ENCODE results near the gene TMEM87B. TPM values are rescaled to one million over a fixed set of nuclear protein-coding genes. Genes with fewer than 3 reads are reported as not detected.

TMEM87B gene
- total RNA-seq, 1 donor = 40.2 TPM

- DNase-seq (ENCODE audit: low read depth) = no peak
- no peak for TF ChIP-seq CTCF (IDR thresholded peaks at IDR 0.05; ENCODE audit: insufficient read depth, low read length)
- no peak overlapping the region for H3K4me3 ChIP-seq (ENCODE audit: low read depth, low read length)
These were observed 30.8 kb upstream of the TMEM87B start for GRCh38 chr2:112024231-112024630.

DNA sequence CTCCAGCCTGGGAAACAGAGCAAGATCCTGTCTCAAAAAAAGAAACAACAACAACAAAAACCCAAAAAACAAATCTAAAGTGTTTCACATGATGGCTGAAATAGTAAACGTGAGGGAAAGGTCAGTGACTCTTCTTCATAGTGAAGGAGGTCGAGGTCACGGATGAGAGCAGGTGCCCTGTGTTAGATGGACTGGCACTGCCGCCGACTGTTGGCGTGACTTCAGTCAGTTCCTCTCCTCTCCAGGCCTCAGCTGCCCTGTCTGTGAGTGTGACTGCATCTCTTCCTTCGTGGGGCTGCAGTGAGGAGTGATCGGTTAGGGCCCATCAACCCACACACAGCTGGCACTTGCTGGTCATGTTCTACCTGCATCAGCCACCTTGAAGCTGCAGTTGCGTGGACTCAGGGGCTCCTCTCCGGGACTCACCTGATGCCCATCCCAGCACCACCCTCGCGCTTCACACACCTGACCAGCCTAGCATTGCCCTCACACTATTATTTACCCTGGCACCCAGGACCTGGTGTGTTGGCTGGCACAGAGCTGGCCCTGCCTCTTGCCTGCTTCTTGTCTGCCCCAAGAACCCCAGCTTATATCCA lies 30.1 kb upstream of the TMEM87B start:
- H3K4me3 ChIP-seq (ENCODE audit: low read depth, low read length) = no peak overlapping the region
- DNase-seq (ENCODE audit: low read depth) = no peak
- no peak for TF ChIP-seq CTCF (IDR thresholded peaks at IDR 0.05; ENCODE audit: insufficient read depth, low read length)

GRCh38 chr2:112026509-112026908 lies 28.6 kb upstream of the TMEM87B start:
- no peak overlapping the region for H3K4me3 ChIP-seq (ENCODE audit: low read depth, low read length)
- TF ChIP-seq CTCF (IDR thresholded peaks at IDR 0.05; ENCODE audit: insufficient read depth, low read length) = no peak
- no peak for DNase-seq (ENCODE audit: low read depth)

GRCh38 chr2:112027767-112028166 lies 27.3 kb upstream of the TMEM87B start:
- H3K4me3 ChIP-seq (ENCODE audit: low read depth, low read length) = no peak overlapping the region
- TF ChIP-seq CTCF (IDR thresholded peaks at IDR 0.05; ENCODE audit: insufficient read depth, low read length) = no peak
- no peak for DNase-seq (ENCODE audit: low read depth)

DNA sequence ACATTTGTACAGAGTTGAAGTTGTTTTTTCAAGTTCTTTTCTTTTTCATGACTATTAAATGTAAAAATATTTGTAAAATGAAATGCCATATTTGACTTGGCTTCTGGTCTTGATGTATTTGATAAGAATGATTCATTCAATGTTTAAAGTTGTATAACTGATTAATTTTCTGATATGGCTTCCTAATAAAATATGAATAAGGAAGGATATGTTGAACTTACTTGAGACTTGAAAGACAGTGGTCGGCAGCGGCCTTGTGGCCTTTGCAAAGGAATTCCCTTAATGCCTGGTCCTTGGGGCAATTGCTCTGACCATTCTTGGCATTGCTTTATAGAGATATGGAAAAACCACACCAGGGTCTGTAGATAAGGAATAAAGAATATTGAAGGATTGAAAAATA lies 25.9 kb upstream of the TMEM87B start:
- no peak overlapping the region for H3K4me3 ChIP-seq (ENCODE audit: low read depth, low read length)
- no peak for TF ChIP-seq CTCF (IDR thresholded peaks at IDR 0.05; ENCODE audit: insufficient read depth, low read length)
- DNase-seq (ENCODE audit: low read depth) = no peak

DNA sequence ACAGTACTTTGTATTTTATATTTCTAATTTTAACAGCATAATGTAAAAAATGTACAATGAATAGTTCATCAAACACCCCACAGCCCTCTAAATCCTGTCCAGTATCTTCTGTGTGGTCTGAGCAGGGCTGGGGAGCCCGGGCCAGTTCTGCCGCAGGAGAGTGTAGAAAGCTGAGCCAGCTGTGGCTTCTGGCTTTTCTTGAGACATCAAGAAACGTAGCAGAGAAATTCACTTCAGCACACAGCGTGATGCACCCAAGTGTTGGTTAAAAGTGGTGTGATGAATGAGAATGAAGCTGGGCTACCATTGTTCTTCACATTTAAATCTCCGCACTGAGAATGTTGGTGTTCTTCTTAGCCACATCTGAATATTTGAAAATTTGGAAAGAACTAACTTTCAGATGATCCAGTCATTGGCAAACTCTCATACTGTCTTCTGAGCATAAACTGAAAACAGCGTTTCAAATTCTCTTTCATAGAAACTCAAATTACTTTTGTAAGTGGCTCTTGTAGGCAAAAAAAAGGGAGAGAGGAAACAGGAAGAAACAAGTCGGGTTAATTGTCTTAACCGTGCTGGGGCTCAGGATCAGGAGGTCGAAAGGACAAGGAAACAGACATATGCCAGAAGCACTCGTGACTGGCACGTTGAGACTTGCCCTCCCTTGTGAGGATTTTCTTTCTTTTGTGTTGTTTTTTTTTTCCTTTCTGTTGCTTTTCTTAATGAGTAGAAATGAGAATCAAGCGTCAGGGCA lies 23.4 kb upstream of the TMEM87B start:
- DNase-seq (ENCODE audit: low read depth) = peak; percentile 43
- no peak for TF ChIP-seq CTCF (IDR thresholded peaks at IDR 0.05; ENCODE audit: insufficient read depth, low read length)
- no peak overlapping the region for H3K4me3 ChIP-seq (ENCODE audit: low read depth, low read length)
